Activated B cell treated with CpG ODN at 0.5 μM for 24 hours (primary cell): Measurements from ENCODE around the gene OCSTAMP. TPM values are rescaled to one million over a fixed set of nuclear protein-coding genes. Genes with fewer than 3 reads are reported as not detected.

ENCODE experiments used
- ATAC-seq: fragments of 200-7000 bp; cut with Tn5 transposase; one replicate; pipeline ENCODE4 v1.10.0; 2021; ENCODE audit warnings: low read depth, mild to moderate bottlenecking, moderate library complexity
- CTCF ChIA-PET: fragments of 350-600 bp; sonication (Branson Sonifier 250); formaldehyde crosslinking; loops from one replicate; lab custom pipeline; 2021; ENCODE audit warnings: antibody characterized with exemption; lab: Charles Lee
- POLR2A ChIA-PET: fragments of 350-600 bp; sonication (Branson Sonifier 250); formaldehyde crosslinking; loops from one replicate; lab custom pipeline; 2021; ENCODE audit warnings: antibody characterized with exemption; lab: Charles Lee
- DNase-seq: peaks from one replicate; pipeline ENCODE4 v3.0.0; 2022
- H3K27ac Mint-ChIP-seq: one replicate; pipeline ENCODE4 v1.8.0; 2020; ENCODE audit warnings: mixed read lengths
- H3K27me3 Mint-ChIP-seq: one replicate; pipeline ENCODE4 v1.8.0; 2021; ENCODE audit warnings: mixed read lengths
- H3K36me3 Mint-ChIP-seq: one replicate; pipeline ENCODE4 v1.8.0; 2021; ENCODE audit warnings: low read depth, mixed read lengths
- H3K4me1 Mint-ChIP-seq: one replicate; pipeline ENCODE4 v1.8.0; 2021; ENCODE audit warnings: mixed read lengths
- H3K4me3 Mint-ChIP-seq: one replicate; pipeline ENCODE4 v1.8.0; 2020; ENCODE audit warnings: mild to moderate bottlenecking, mixed read lengths
- H3K9me3 Mint-ChIP-seq: one replicate; pipeline ENCODE4 v1.8.0; 2020; ENCODE audit warnings: mixed read lengths
- CTCF ChIP-seq: fragments of 200-600 bp; IDR thresholded peaks from one replicate; pipeline ENCODE4 v1.8.0; 2022; ENCODE audit warnings: antibody characterized with exemption, mild to moderate bottlenecking
- intact Hi-C: fragments of 100-400 bp; cut with micrococcal nuclease; formaldehyde crosslinking; loops from one replicate; pipeline ENCODE4 v1.15.1; 2024
- total RNA-seq: library from RNA; stranded (reverse); gene quantifications from 2 replicates; pipeline ENCODE4 v1.2.3, GENCODE V29; 2022

OCSTAMP gene
- total RNA-seq, 1 donor from 2014 or later: not detected

DNA sequence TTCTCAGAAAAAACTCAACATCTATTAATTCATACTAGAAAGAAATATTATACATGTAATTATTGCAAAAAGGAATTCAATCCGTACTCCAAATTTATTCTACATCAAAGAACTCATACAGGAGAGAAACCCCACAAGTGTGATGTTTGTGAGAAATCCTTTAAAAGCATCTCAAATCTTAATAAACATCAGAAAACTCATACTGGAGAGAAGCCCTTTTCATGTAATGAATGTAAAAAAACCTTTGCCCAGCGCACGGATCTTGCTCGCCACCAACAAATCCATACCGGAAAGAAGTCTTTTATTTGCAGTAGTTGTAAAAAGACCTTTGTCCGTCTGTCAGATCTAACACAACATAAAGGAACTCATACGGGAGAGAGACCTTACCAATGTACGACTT lies 59.1 kb downstream of the OCSTAMP start:
- ChIA-PET CTCF (no interaction called here), POLR2A (no interaction called here)
- H3K27me3 Mint-ChIP-seq: peaks cover 36% of the 10 kb centered on the region
- H3K4me1 Mint-ChIP-seq: no peaks in the 10 kb centered on the region
- H3K4me3 Mint-ChIP-seq: no peak overlapping the region
- H3K36me3 Mint-ChIP-seq: no peaks in the 10 kb centered on the region
- ATAC-seq: no peak
- intact Hi-C loops: no loop called here
- H3K27ac Mint-ChIP-seq: no peak overlapping the region
- no peaks in the 10 kb centered on the region for H3K9me3 Mint-ChIP-seq
- TF ChIP-seq CTCF: no peak
- DNase-seq: no peak

Other genes starting within 250 kb of the OCSTAMP start
- gene CDH22, start 242.2 kb downstream of the OCSTAMP start, total RNA-seq: 0.09 TPM in 1 of 2 replicates, not detected in the other
- 39.0 and 45.6 TPM in 2 replicates for gene ELMO2, start 144.0 kb downstream of the OCSTAMP start, total RNA-seq
- 0.27 and 0.39 TPM in 2 replicates for gene ZNF334, start 37.1 kb downstream of the OCSTAMP start, total RNA-seq
- 0.47 TPM in 1 of 2 replicates, not detected in the other for gene SLC13A3, start 100.8 kb upstream of the OCSTAMP start, total RNA-seq
- 18.6 and 18.8 TPM in 2 replicates for gene TP53RK, start 138.8 kb upstream of the OCSTAMP start, total RNA-seq
- gene SLC2A10, start 159.0 kb upstream of the OCSTAMP start, total RNA-seq: not detected in 2 replicates